Left ventricle myocardium superior (tissue), 1 donor: ENCODE data around the gene NEU1. TPM values are rescaled to one million over a fixed set of nuclear protein-coding genes. Genes with fewer than 3 reads are reported as not detected.
"Not testable (repeated sequence)": the region's sequence is repeated elsewhere in the genome, so short reads cannot be mapped to it uniquely, and the experiment has no call there.

Source experiments
- ATAC-seq: fragments of 200-7000 bp; cut with Tn5 transposase; one replicate; pipeline ENCODE4 v1.9.1; 2020; ENCODE audit warnings: mild to moderate bottlenecking, moderate library complexity
- DNase-seq: peaks from one replicate; pipeline ENCODE4 v3.0.0-alpha.2; 2020
- intact Hi-C: fragments of 100-400 bp; cut with micrococcal nuclease; formaldehyde crosslinking; loops from one replicate; pipeline ENCODE4 v1.11.0; 2022
- total RNA-seq: library from RNA; stranded (reverse); fragmentation: NEBNext Ultra II Directional; extraction: Animal tissue kit (Norgen Biotek cat#: 25700); gene quantifications from one replicate; pipeline ENCODE4 v1.2.1, GENCODE V29; 2021
- donor health status: DM: no; HTN: yes; CAD: no; lungs with severe emphysema.

Gene NEU1
- total RNA-seq, 1 donor from 2014 or later, result 24.9 TPM

DNA sequence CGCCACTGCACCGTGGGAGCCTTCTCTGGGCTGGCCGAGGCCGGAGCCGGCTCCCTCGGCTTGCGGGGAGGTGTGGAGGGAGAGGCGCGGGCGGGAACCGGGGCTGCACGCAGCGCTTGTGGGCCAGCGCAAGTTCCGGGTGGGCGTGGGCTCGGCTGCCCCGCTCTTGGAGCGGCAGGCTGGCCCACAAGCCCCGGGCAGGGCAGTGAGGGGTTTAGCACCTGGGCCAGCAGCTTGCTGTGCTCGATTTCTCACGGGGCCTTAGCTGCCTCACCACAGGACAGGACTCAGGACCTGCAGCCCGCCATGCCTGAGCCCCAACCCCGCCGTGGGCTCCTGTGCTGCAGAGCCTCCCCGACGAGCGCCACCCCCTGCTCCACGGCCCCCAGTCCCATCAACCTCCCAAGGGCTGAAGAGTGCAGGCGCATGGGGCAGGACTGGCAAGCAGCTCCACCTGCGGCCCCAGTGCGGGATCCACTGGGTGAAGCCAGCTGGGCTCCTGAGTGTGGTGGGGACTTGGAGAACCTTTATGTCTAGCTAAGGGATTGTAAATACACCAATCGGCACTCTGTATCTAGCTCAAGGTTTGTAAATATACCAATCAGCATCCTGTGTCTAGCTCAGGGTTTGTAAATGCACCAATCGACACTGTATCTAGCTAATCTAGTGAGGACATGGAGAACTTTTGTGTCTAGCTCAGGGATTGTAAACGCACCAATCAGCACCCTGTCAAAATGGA, 10.5 kb downstream of the NEU1 start:
- intact Hi-C loops, ATAC-seq, DNase-seq: not testable (repeated sequence)

DNA sequence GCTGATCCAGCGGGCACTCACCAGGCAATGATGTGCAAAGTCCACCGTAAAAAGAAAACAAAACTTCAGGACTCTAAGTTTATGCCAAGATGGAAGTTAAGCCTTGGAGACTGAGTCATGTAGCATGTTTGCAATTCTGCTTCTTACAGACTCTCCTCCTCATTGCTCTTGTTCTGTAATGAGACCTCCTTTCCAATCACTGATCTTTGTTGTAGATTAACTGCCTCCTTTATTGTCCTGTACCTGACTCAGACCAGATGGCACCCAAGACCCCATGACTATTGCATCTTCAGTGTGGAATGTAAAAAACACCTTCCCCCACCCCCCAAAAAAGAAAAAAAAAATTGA, 11.2 kb downstream of the NEU1 start:
- DNase-seq (no peak), ATAC-seq (no peak)
- intact Hi-C loops, result no loop called here

DNA sequence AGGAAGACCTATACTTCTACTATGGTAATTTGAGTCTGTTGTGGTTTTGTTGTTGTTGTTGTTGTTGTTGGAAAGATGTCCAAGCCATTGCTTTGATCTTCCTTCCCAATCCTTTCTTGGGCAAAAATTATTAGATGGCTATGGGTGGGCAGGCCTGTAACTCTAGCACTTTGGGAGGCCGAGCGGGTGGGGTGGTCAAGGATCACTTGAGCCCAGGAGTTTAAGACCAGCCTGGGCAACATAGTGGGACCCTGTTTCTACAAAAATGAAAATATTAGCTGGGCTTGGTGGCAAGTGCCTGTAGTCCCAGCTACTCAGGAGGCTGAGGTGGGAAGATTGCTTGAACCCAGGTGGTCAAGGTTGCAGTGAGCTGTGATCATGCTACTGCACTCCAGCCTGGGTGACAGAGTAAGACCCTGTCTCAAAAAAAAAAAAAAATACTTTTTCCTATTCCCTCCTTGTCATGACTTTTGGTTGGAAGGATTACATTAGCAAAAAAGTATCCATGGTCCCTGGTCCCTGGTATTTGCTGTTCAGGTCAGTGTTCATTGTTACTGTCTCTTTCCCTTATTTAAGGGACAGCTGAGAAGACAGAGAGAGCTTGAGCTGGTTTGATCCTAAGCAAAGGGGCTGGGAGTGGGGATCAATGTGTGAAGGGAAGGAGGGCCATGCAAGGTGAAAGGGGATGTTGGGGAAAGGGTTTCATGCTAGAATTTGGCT, 11.7 kb downstream of the NEU1 start:
- no peak for DNase-seq
- ATAC-seq, result no peak
- intact Hi-C loops, result no loop called here

DNA sequence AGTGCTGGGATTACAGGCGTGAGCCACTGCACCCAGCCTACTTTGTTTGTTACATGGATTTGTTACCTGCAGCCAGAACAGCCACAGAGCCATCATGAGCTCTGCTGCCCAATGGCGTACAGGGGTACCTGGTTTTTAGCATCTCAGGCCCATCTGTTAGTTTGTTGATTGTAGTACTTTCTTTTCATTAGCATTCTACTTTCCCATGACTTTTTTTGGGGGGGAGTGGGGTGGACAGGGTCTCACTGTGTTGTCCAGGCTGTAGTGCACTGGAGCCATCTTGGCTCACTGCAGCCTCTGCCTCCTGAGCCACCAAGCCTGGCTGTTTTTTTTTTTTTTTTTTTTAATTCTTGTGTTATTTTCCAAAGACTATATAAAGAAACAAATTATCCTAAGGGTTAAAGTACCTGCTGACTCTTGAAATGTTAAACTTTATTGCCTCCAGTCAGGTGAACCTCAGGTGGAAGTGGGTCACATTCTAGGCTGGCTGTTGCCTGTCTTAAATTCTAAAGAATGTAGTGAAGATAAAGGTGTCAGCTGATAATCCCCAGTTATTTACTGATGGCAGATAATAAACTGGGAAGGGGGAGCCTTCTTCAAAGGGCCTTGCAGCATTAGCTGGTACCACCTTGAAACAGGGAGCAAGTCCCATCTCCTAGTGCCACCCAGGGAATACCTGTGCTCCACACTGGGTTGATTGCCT, 15.2 kb downstream of the NEU1 start:
- DNase-seq (no peak), ATAC-seq (no peak)
- intact Hi-C loops, result no loop called here

DNA sequence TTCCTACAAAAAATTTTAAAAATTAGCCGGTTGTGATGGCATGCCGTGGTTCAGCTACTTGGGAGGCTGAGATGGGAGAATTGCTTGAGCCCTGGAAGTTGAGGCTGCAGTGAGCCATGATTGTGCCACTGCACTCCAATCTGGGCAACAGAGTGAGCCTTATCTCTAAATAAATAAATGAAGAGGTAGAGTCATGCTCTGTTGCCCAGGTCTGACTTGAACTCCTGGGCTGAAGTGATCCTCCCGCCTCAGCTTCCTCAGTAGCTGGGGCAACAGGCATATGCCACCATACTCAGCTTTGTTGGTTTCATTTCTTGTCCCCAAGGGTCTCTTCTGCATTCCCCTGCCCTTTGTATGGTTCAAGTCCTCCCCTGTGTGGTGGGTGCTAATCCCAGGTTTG, 18.1 kb downstream of the NEU1 start:
- intact Hi-C loops, result no loop called here
- ATAC-seq, result no peak
- no peak for DNase-seq

DNA sequence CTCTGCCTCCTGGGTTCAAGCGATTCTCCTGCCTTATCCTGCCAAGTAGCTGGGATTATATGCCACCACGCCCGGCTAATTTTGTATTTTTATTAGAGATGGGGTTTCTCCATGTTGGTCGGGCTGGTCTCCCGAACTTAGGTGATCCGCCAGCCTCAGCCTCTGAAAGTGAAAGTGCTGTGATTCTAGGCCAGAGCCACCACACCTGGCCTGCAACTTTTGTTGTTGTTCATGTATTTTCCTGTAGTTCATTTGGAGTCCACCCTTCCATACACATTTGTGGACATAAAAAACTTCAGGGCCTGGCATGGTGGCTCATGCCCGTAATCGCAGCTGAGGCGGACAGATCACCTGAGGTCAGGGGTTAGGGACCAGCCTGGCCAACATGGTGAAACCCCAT, 20.6 kb downstream of the NEU1 start:
- ATAC-seq (no peak), DNase-seq (no peak)
- intact Hi-C loops, result no loop called here

DNA sequence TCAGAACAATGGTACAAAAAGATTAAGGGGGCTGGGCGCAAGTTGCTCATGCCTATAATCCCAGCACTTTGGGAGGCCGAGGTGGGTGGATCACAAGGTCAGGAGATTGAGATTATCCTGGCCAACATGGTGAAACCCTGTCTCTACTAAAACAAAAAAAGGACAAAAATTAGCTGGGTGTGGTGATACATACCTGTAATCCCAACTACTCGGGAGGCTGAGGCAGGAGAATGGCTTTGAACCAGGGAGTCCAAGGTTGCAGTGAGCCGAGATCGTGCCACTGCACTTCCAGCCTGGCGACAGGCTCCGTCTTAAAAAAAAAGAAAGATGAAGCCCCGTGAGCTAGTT, 22.9 kb downstream of the NEU1 start:
- ATAC-seq, intact Hi-C loops, DNase-seq: not testable (repeated sequence)

DNA sequence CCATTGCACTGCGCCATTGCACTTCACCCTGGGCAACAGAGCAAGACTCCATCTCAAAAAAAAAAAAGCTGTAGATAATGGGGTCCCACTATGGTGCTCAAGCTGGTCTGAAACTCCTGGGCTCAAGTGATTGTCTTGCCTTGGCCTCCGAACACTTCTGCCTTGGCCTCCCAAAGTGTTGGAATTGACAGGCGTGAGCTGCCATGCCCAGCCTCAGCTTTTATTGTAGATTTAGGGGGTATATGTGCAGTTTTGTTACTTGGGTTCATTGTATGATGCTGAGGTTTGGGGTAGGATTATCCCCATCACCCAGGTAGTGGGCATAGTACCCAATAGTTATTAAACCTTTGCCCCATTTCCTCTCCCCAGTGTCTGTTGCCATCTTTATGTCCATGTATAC, 23.7 kb downstream of the NEU1 start:
- ATAC-seq (no peak), DNase-seq (no peak)
- intact Hi-C loops, result no loop called here

DNA sequence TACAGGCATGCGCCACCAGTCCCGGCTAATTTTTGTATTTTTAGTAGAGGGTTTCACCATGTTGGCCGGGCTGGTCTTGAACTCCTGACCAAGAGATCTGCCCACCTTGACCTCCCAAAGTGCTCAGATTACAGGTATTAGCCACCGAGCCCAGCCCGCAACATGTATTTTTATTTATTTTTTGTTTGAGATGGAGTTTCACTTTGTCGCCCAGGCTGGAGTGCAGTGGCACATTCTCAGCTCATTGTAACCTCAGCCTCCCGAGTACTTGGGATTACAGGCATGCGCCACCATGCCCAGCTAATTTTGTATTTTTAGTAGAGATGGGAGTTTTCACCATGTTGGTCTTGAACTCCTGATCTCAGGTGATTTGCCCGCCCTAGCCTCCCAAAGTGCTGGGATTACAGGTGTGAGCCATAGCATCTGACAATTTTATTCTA, 24.5 kb downstream of the NEU1 start:
- DNase-seq, intact Hi-C loops, ATAC-seq: not testable (repeated sequence)

DNA sequence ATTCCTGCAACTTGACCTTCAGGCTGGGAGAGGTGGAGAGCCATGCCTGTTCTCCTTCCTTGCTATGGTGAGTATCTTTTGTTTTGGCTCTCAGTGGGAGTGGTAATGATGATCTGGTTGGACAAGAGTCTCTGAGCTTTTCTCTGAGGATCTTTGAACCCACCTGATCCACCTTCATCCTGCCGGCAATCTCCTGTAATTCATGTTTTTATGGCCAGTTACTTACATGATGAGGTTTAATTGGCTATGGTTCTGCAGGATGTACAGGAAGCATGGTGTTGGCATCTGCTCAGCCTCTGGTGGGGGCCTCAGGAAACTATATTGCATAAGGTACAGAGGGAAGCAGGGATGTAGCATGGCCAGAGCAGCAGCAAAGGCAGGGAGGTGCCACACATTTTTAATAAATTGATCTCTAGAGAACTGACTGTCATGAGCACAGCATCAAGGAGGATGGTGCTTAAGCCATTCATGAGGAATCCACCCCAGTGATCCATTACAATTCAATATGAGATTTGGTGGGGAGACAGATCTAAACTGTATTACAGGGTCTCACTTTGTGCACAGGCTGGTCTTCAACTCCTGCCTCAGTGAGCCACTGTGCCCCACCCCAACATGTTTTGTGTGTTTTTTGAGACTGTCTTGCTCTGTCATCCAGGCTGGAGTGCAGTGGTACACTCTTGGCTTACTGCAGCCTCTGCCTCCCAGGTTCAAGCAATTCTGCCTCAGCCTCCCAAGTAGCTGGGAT, 25.1 kb downstream of the NEU1 start:
- intact Hi-C loops, result no loop called here
- DNase-seq, result no peak
- no peak for ATAC-seq

DNA sequence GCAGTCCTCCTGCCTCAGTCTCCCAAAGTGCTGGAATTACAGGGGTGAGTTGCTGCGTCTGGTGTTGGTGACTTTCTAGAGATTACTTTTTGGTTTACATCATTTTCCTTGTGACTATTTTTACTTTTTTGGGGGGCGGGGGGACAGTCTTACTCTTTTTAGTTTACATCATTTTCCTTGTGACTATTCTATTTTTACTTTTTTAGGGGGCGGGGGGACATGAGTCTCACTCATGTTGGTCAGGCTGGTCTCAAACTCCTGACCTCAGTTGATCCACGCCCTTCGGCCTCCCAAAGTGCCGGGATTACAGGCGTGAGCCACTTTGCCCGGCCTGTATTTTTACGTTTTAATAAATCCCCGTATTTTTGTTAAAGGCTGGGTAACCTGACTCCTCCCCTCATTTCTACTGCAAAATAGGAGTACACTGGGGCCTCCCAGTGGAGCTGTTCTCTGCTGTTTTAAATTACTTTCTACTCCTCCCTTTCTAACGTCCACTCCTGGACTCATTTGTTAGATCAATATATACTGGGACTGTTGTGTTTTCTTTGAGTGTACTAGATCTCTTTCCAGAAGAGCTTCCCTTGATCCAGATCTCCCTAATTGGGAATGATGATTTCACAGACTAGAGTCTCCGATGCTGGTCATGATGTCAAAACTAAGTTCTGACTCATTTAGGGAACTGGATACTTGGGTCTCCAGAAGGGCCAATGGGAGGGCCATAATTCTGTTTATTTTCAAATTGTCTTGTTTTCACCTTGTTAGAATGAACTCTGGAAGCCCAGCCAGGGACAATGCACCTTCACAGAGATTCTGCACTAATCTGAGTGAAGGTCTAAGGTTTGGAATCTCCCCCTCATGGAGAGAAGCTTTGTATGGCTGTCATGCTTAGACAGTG, 25.9 kb downstream of the NEU1 start:
- intact Hi-C loops, result no loop called here
- ATAC-seq, result no peak
- DNase-seq, result no peak

DNA sequence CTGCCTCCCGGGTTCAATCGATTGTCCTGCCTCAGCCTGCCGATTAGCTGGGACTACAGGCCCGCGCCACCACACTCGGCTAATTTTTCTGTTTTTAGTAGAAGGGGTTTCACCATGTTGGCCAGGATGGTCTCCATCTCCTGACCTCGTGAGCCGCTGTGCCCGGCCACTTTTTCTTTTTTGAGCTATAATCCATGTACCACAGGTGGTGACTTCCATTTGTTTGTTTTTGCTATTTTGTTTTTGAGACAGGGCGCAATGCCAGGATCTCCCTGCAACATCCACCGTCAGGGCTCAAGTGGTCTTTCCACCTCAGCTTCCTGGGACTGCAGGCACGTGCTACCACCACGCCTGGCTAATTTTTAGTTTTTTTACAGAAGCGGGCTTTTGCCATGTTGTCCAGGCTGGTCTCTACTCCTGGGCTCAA, 26.6 kb downstream of the NEU1 start:
- intact Hi-C loops, result no loop called here
- no peak for DNase-seq
- no peak for ATAC-seq

DNA sequence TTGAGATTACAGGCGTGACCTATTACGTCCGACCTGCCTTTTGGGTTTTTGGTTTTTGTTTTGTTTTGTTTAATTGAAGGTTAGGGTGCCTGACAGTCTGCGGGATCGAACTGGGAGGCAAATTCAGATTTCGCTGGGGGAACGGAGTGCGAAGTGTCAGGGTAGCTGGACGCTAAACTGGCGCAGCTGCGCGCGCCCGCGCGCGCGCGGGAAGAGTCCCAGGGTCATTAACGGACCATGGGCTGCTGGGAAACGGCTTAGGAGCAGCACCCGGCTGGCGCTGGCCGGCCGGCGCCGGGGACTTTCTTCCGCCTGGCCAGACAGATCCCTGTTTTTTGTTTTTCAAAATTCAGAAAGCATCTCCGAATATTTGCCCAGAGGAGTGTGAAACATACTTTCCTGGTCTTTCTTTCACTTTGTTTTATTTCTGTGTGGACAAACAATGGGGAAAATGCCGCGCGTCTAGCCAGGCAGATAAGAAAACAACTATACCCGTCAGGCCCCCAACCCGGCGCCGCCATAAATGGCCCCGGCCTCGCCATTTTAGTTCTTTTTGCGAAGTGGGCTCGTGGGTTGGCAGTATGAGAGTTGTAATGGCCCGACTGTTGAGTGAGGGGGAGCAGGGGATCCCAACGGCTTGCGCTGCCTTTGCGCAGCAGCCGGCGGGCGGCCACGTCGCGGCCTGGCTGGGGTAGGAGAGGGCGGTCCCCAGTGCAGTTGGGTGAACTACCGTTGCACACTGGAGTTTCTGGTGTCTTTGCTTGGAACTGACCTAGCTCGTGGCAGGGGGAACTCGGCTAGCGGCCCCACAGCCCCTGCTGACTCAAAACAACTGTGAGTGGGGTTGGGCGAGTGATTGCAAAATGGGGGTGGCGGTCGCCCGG, 28.0 kb downstream of the NEU1 start:
- peak; percentile 90 for ATAC-seq
- intact Hi-C loops, result no loop called here

DNA sequence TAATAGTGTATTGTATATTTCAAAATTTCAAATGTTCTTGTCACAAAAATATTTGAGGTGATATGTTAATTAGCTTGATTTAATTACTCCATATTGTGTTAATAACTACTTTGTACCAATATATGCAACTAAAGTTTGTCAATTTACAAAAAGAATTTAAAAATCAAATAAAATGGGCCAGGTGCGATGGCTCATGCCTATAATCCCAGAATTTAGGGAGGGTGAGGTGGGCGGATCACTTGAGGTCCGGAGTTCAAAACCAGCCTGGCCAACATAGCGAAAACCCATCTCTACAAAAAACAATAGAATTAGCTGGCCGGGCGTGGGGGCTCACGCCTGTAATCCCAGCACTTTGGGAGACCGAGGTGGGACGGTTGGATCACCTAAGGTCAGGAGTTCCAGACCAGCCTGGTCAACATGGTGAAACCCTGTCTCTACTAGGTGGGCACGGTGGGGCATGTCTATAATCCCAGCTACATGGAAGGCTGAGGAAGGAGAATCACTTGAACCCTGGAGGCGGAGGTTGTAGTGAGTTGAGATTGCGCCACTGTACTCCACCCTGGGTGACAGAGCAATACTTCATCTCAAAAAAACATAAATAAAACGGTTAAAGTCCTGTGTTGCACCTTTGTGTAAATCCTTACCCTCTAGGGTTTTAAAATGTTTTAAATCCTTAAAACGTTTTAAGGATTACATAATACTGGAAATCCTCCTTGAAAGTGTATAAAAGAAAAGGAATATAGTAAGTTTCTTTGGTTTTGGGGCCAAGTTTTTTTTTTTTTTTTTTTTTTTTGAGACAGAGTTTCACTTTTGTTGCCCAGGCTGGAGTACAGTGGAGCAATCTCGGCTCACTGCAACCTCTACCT, 31.0 kb downstream of the NEU1 start:
- intact Hi-C loops, result no loop called here
- ATAC-seq (no peak), DNase-seq (no peak)

More for the DNA sequence above, 28.0 kb downstream of the NEU1 start:
- DNase-seq, result peak; percentile 92

DNA sequence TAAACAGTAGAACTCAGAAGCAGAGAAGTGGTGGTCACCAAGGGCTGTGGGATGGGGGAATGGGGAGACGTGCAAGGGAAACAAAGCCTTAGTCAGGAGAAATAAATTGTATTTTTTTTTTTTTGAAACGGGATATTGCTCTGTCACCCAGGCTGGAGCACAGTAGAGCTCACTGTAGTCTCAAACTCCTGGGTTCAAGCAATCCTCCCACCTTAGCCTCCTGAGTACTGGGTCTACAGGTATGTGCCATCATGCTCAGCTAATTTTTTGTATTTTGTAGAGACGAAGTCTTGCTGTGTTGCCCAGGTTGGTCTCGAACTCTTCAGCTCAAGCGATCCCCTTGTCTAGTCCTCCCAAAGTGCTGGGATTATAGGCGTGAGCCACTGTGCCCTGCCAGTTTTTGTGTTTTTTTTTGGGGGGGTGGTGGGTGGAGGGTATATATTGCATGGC, 31.7 kb downstream of the NEU1 start:
- no peak for ATAC-seq
- DNase-seq, result no peak
- intact Hi-C loops, result no loop called here

DNA sequence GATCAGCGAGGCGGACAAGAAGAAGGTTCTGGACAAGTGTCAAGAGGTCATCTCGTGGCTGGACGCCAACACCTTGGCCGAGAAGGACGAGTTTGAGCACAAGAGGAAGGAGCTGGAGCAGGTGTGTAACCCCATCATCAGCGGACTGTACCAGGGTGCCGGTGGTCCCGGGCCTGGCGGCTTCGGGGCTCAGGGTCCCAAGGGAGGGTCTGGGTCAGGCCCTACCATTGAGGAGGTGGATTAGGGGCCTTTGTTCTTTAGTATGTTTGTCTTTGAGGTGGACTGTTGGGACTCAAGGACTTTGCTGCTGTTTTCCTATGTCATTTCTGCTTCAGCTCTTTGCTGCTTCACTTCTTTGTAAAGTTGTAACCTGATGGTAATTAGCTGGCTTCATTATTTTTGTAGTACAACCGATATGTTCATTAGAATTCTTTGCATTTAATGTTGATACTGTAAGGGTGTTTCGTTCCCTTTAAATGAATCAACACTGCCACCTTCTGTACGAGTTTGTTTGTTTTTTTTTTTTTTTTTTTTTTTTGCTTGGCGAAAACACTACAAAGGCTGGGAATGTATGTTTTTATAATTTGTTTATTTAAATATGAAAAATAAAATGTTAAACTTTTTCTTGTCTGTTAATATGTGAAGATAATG, 32.9 kb downstream of the NEU1 start:
- DNase-seq (no peak), ATAC-seq (no peak)
- intact Hi-C loops, result no loop called here
